Caco-2 (cell line): ENCODE measurements around the gene FBXO21. TPM values are rescaled to one million over a fixed set of nuclear protein-coding genes. Genes with fewer than 3 reads are reported as not detected.

Experiments used
- BruUV-seq: library from RNA; stranded (reverse); fragments of 400-500 nt; replicated peaks from 2 replicates; lab custom pipeline; 2021; lab: Mats Ljungman, UMichigan
- CTCF ChIA-PET: fragments of 300-600 bp; sonication (Branson Sonifier 250); formaldehyde crosslinking; loops from one replicate; lab custom pipeline; 2022; ENCODE audit warnings: antibody characterized with exemption; lab: Charles Lee
- POLR2A ChIA-PET: fragments of 300-600 bp; sonication (Branson Sonifier 250); formaldehyde crosslinking; loops from one replicate; lab custom pipeline; 2022; ENCODE audit warnings: antibody characterized with exemption; lab: Charles Lee
- DNase-seq, 2 experiments: peaks; one replicate each; pipeline versions ENCODE4 v3.0.0 to v3.0.0-alpha.2; 2020 to 2022
- H3K27me3 ChIP-seq: replicated peaks from 2 replicates; pipeline ENCODE4 v1.6.0; 2011; ENCODE audit warnings: low read length; ENCODE audit not compliant: control insufficient read depth, insufficient read depth
- H3K36me3 ChIP-seq: 2 replicates; pipeline ENCODE4 v1.5.1; 2011; ENCODE audit warnings: low read length; ENCODE audit not compliant: control insufficient read depth, insufficient read depth
- H3K4me1 ChIP-seq: fragments of 250-450 bp; sonication (Bioruptor Pico); 2 replicates; pipeline ENCODE4 v1.5.1; 2020; ENCODE audit warnings: mild to moderate bottlenecking
- H3K4me3 ChIP-seq: 2 replicates; pipeline ENCODE4 v1.5.1; 2011; ENCODE audit warnings: low read depth, mild to moderate bottlenecking, control low read depth, low read length
- H3K9me3 ChIP-seq: fragments of 250-450 bp; sonication (Bioruptor Pico); 2 replicates; pipeline ENCODE4 v1.5.1; 2020; ENCODE audit warnings: mild to moderate bottlenecking, moderate library complexity
- H3K27ac Mint-ChIP-seq: one replicate; pipeline ENCODE4 v1.8.0; 2022; ENCODE audit warnings: mixed read lengths; ENCODE audit not compliant: unreplicated experiment
- H3K27me3 Mint-ChIP-seq: one replicate; pipeline ENCODE4 v1.8.0; 2022; ENCODE audit warnings: mixed read lengths; ENCODE audit not compliant: insufficient read depth, unreplicated experiment
- H3K36me3 Mint-ChIP-seq: one replicate; pipeline ENCODE4 v1.8.0; 2022; ENCODE audit warnings: mild to moderate bottlenecking, mixed read lengths; ENCODE audit not compliant: insufficient read depth, unreplicated experiment
- H3K4me1 Mint-ChIP-seq: one replicate; pipeline ENCODE4 v1.8.0; 2022; ENCODE audit warnings: low read depth, mixed read lengths; ENCODE audit not compliant: unreplicated experiment
- H3K4me3 Mint-ChIP-seq: one replicate; pipeline ENCODE4 v1.8.0; 2022; ENCODE audit warnings: mild to moderate bottlenecking, moderate library complexity, mixed read lengths; ENCODE audit not compliant: unreplicated experiment
- H3K9me3 Mint-ChIP-seq: one replicate; pipeline ENCODE4 v1.8.0; 2022; ENCODE audit warnings: mixed read lengths; ENCODE audit not compliant: unreplicated experiment
- intact Hi-C: fragments of 100-400 bp; cut with micrococcal nuclease; formaldehyde crosslinking; loops from one replicate; pipeline ENCODE4 v1.10.0; 2022; ENCODE audit not compliant: unreplicated experiment
- total RNA-seq: library from RNA; stranded (reverse); gene quantifications from 2 replicates; pipeline ENCODE4 v1.2.3, GENCODE V29; 2022
- TF ChIP-seq, protein P1 (sequence below), 2 experiments: fragments of 200-600 bp in 1 of 2; IDR thresholded peaks; 1 replicate in 1 of 2; 2 replicates in 1 of 2; pipeline versions ENCODE4 v1.5.1 to v1.8.0; 2011 to 2022; ENCODE audit warnings: antibody characterized with exemption in 1 of 2, control low read depth in 1 of 2, inconsistent platforms in 1 of 2, low read depth in 1 of 2, low read length in 1 of 2, mild to moderate bottlenecking in 1 of 2, moderate library complexity in 1 of 2; ENCODE audit not compliant: insufficient read depth in 1 of 2, severe bottlenecking in 1 of 2, unreplicated experiment in 1 of 2

Gene FBXO21
- total RNA-seq, 1 experiment from 2014 or later, result 44.5 TPM

DNA sequence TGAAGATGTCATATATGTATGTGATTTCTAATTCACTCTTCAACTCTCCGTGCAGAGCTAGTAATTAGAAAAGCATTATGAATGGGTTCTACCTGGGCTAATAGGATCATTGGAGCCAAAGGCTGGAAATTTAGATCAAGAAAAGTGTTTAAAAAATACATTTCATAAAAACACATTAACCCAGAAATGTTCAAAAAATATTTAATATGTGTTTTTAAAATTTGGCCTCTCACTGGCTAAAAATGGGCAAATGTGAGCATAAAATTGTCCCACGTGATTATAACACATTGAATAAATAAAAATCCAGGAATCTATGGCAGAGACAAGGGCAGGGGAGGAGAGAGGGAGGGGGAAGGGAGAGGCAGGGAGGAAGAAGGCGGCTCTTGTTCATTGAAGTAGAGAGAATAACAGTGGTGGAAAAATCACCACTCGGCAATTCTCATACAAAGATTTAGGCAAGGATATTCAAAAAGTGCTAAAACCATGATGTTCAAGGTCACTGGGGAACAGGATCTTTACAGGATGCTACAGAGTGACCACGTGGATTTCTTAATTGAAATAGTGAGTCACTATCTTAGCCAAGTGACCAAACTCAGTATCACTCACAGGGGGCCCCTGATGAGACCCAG, 38.8 kb downstream of the FBXO21 start:
- H3K36me3 Mint-ChIP-seq, result peaks cover 48% of the 10 kb centered on the region
- Histone ChIP-seq H3K4me1 (no peaks in the 10 kb centered on the region), H3K27me3 (no peaks in the 10 kb centered on the region), H3K9me3 (no peaks in the 10 kb centered on the region), H3K4me3 (no peak overlapping the region), H3K36me3 (peaks cover 4% of the 10 kb centered on the region)
- intact Hi-C loops, result no loop called here
- H3K4me1 Mint-ChIP-seq, result no peaks in the 10 kb centered on the region
- no peaks in the 10 kb centered on the region for H3K27me3 Mint-ChIP-seq
- H3K4me3 Mint-ChIP-seq, result no peak overlapping the region
- no TSS peak for BruUV-seq
- H3K9me3 Mint-ChIP-seq, result no peaks in the 10 kb centered on the region
- ChIA-PET CTCF (interaction anchor here (0.7 kb wide), 1 partner anchor 47 kb away, joined by 3 read pairs; no protein-coding TSS in a partner anchor), POLR2A (no interaction called here)
- no peak overlapping the region for H3K27ac Mint-ChIP-seq
- no peak for DNase-seq
- TF ChIP-seq, protein P1, sequence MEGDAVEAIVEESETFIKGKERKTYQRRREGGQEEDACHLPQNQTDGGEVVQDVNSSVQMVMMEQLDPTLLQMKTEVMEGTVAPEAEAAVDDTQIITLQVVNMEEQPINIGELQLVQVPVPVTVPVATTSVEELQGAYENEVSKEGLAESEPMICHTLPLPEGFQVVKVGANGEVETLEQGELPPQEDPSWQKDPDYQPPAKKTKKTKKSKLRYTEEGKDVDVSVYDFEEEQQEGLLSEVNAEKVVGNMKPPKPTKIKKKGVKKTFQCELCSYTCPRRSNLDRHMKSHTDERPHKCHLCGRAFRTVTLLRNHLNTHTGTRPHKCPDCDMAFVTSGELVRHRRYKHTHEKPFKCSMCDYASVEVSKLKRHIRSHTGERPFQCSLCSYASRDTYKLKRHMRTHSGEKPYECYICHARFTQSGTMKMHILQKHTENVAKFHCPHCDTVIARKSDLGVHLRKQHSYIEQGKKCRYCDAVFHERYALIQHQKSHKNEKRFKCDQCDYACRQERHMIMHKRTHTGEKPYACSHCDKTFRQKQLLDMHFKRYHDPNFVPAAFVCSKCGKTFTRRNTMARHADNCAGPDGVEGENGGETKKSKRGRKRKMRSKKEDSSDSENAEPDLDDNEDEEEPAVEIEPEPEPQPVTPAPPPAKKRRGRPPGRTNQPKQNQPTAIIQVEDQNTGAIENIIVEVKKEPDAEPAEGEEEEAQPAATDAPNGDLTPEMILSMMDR (IDR thresholded peaks at IDR 0.05; ENCODE audit: insufficient read depth in 1 of 2, low read depth in 1 of 2, low read length in 1 of 2, severe bottlenecking in 1 of 2, unreplicated experiment in 1 of 2), result no peak

DNA sequence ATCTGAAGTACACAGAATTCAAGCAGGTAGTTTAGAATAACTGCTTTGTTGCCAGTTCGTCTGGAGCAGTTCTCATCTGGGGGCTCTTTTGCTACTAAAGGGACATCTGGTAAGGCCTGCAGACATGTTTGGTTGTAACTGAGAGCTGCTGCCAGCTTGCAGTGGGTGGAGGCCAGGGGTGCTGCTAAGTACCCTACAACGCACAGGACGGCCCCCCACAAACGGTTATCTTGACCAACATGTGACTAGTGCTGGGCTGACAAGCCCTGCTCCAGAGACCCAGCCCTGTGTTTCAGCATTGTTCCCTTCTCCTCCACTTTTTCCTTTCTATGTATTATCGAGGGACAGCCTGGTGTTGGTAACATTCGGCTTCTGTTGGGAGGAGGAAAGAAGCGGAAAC, 40.8 kb downstream of the FBXO21 start:
- Histone ChIP-seq H3K4me1 (0 out of 2 replicates have a peak, but pooled peaks cover 1% of the 10 kb centered on the region), H3K36me3 (peaks cover 1% of the 10 kb centered on the region), H3K9me3 (no peaks in the 10 kb centered on the region), H3K27me3 (no peaks in the 10 kb centered on the region), H3K4me3 (no peak overlapping the region)
- H3K27me3 Mint-ChIP-seq, result no peaks in the 10 kb centered on the region
- TF ChIP-seq, protein P1 (IDR thresholded peaks at IDR 0.05; ENCODE audit: insufficient read depth in 1 of 2, low read depth in 1 of 2, low read length in 1 of 2, severe bottlenecking in 1 of 2, unreplicated experiment in 1 of 2), result no peak
- BruUV-seq, result no TSS peak
- POLR2A ChIA-PET, result no interaction called here
- no peak overlapping the region for H3K27ac Mint-ChIP-seq
- CTCF ChIA-PET, result interaction anchor here (0.6 kb wide), 1 partner anchor 10 kb away, joined by 3 read pairs; no protein-coding TSS in a partner anchor
- H3K9me3 Mint-ChIP-seq, result no peaks in the 10 kb centered on the region
- intact Hi-C loops, result no loop called here
- H3K4me1 Mint-ChIP-seq, result no peaks in the 10 kb centered on the region
- no peak for DNase-seq
- H3K4me3 Mint-ChIP-seq, result no peak overlapping the region
- H3K36me3 Mint-ChIP-seq, result peaks cover 43% of the 10 kb centered on the region

DNA sequence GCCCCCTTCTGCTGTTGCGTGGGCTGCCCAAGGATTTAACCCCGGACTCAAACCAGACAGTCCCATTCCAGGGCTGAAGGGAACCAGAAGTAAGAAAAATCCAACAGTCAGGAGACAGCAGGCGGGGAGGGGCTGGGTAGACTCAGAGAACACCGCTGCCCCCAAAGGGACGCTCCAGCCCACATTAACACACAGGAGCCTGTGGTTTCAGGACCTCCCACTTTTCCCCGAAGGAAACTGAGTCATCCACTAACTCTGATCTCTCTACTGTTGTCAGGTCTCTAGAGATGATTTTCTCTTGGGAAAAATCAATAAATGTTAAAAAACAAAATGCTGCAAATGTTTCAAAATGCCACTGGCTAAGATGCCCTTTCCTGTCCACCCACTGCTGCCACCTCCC, 41.6 kb downstream of the FBXO21 start:
- TF ChIP-seq, protein P1 (IDR thresholded peaks at IDR 0.05; ENCODE audit: insufficient read depth in 1 of 2, low read depth in 1 of 2, low read length in 1 of 2, severe bottlenecking in 1 of 2, unreplicated experiment in 1 of 2), result no peak
- H3K4me1 ChIP-seq, result peaks cover 9% of the 10 kb centered on the region
- H3K27me3 ChIP-seq, result no peaks in the 10 kb centered on the region
- H3K9me3 ChIP-seq, result no peaks in the 10 kb centered on the region
- Mint-ChIP-seq H3K27me3 (no peaks in the 10 kb centered on the region), H3K4me3 (no peak overlapping the region), H3K36me3 (peaks cover 41% of the 10 kb centered on the region), H3K27ac (no peak overlapping the region), H3K9me3 (no peaks in the 10 kb centered on the region), H3K4me1 (peaks cover under 1% of the 10 kb centered on the region)
- ChIA-PET POLR2A (no interaction called here), CTCF (no interaction called here)
- H3K36me3 ChIP-seq, result peaks cover 1% of the 10 kb centered on the region; the same call in 1 of the 2 replicates
- BruUV-seq, result no TSS peak
- intact Hi-C loops, result no loop called here
- DNase-seq, result no peak
- H3K4me3 ChIP-seq, result no peak overlapping the region
